Hepatocyte (in vitro differentiated cells): ENCODE data around the gene CACNA1C.

Experiments used
- EZH2 ChIP-seq: fragments of 200-600 bp; sonication (generic); IDR thresholded peaks from 2 replicates; pipeline ENCODE4 v1.6.1; 2016; ENCODE audit warnings: antibody characterized with exemption, mild to moderate bottlenecking, borderline replicate concordance
- EZH2phosphoT487 ChIP-seq: fragments of 200-600 bp; sonication (generic); IDR thresholded peaks from one replicate; pipeline ENCODE4 v1.6.1; 2018; ENCODE audit warnings: antibody characterized with exemption, mild to moderate bottlenecking, low read depth, moderate library complexity; ENCODE audit not compliant: unreplicated experiment, severe bottlenecking
- TF ChIP-seq, protein P1 (sequence below): fragments of 200-600 bp; sonication (generic); IDR thresholded peaks from 2 replicates; pipeline ENCODE4 v1.5.1; 2016; ENCODE audit warnings: antibody characterized with exemption, mild to moderate bottlenecking; ENCODE audit not compliant: poor library complexity

DNA sequence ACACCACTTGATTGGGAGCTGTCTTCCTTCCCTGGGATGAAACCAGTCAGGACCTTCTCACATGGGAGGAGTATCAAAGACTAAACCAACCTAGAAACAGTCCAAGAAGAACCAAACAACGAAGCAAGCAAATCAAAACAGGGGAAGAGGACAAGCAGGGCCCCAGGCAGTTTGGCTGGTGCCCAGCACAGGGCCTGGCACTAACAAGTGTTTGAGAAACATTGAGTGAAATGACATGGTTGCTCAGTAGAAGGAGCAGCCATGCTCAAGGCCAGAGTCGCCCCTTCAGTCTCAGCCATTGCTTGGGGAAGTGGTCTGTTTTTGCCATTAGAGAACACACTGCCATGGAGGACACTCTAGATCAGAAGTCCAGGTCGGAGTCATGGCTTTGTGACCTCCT lies 323.1 kb downstream of the CACNA1C start:
- TF ChIP-seq, protein P1, sequence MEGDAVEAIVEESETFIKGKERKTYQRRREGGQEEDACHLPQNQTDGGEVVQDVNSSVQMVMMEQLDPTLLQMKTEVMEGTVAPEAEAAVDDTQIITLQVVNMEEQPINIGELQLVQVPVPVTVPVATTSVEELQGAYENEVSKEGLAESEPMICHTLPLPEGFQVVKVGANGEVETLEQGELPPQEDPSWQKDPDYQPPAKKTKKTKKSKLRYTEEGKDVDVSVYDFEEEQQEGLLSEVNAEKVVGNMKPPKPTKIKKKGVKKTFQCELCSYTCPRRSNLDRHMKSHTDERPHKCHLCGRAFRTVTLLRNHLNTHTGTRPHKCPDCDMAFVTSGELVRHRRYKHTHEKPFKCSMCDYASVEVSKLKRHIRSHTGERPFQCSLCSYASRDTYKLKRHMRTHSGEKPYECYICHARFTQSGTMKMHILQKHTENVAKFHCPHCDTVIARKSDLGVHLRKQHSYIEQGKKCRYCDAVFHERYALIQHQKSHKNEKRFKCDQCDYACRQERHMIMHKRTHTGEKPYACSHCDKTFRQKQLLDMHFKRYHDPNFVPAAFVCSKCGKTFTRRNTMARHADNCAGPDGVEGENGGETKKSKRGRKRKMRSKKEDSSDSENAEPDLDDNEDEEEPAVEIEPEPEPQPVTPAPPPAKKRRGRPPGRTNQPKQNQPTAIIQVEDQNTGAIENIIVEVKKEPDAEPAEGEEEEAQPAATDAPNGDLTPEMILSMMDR = no peak
- TF ChIP-seq EZH2phosphoT487 (no peak), EZH2 (no peak)
